CD4-positive, alpha-beta memory T cell (primary cell): Measurements from ENCODE around the gene CEP128. TPM values are rescaled to one million over a fixed set of nuclear protein-coding genes. Genes with fewer than 3 reads are reported as not detected.

Experiments
- CTCF ChIA-PET: fragments of 350-600 bp; sonication (Branson Sonifier 250); formaldehyde crosslinking; loops from one replicate; lab custom pipeline; 2021; ENCODE audit warnings: inconsistent platforms; ENCODE audit not compliant: partially characterized antibody; lab: Charles Lee
- POLR2A ChIA-PET: fragments of 350-600 bp; sonication (Branson Sonifier 250); formaldehyde crosslinking; loops from one replicate; lab custom pipeline; 2021; ENCODE audit not compliant: partially characterized antibody; lab: Charles Lee
- DNase-seq, 5 donors: peaks; one replicate each; pipeline versions ENCODE4 v3.0.0 to v3.0.0-alpha.2; 2020 to 2022; ENCODE audit warnings: mixed read lengths in 1 of 5
- H3K27ac ChIP-seq: one replicate; pipeline ENCODE4 v1.7.0; 2013; ENCODE audit warnings: low read depth, low read length
- H3K27me3 ChIP-seq: 2 replicates; pipeline ENCODE4 v1.7.0; 2013; ENCODE audit warnings: mild to moderate bottlenecking, low read length, moderate library complexity; ENCODE audit not compliant: insufficient read depth
- H3K36me3 ChIP-seq: 2 replicates; pipeline ENCODE4 v1.7.0; 2013; ENCODE audit warnings: mild to moderate bottlenecking, low read length, moderate library complexity; ENCODE audit not compliant: insufficient read depth
- H3K4me1 ChIP-seq: 2 replicates; pipeline ENCODE4 v1.7.0; 2013; ENCODE audit warnings: mild to moderate bottlenecking, low read length, moderate library complexity; ENCODE audit not compliant: insufficient read depth
- H3K4me3 ChIP-seq, 2 donors: one replicate each; pipeline ENCODE4 v1.7.0; 2013; ENCODE audit warnings: low read length in 2 of 2, mild to moderate bottlenecking in 1 of 2
- H3K9me3 ChIP-seq, 2 donors: one replicate each; pipeline ENCODE4 v1.7.0; 2013; ENCODE audit warnings: low read length in 2 of 2, control low read depth in 1 of 2; ENCODE audit not compliant: control insufficient read depth in 1 of 2
- H3K27ac Mint-ChIP-seq, 7 donors: one replicate each; pipeline ENCODE4 v1.8.0; 2020 to 2021; ENCODE audit warnings: mixed read lengths in 7 of 7, mild to moderate bottlenecking in 6 of 7, inconsistent platforms in 3 of 7, moderate library complexity in 3 of 7
- H3K27me3 Mint-ChIP-seq, 2 donors: one replicate each; pipeline ENCODE4 v1.8.0; 2020 to 2021; ENCODE audit warnings: mixed read lengths in 2 of 2
- H3K36me3 Mint-ChIP-seq, 2 donors: one replicate each; pipeline ENCODE4 v1.8.0; 2020 to 2021; ENCODE audit warnings: mixed read lengths in 2 of 2, inconsistent platforms in 1 of 2, mild to moderate bottlenecking in 1 of 2
- H3K4me1 Mint-ChIP-seq, 4 donors: one replicate each; pipeline ENCODE4 v1.8.0; 2020 to 2021; ENCODE audit warnings: mixed read lengths in 4 of 4, mild to moderate bottlenecking in 1 of 4
- H3K4me3 Mint-ChIP-seq, 8 donors: one replicate each; pipeline ENCODE4 v1.8.0; 2020 to 2021; ENCODE audit warnings: mixed read lengths in 8 of 8, mild to moderate bottlenecking in 7 of 8, moderate library complexity in 6 of 8, inconsistent platforms in 3 of 8
- H3K9me3 Mint-ChIP-seq, 8 donors: one replicate each; pipeline ENCODE4 v1.8.0; 2020 to 2021; ENCODE audit warnings: mixed read lengths in 8 of 8, mild to moderate bottlenecking in 5 of 8, inconsistent platforms in 3 of 8, moderate library complexity in 1 of 8
- intact Hi-C: fragments of 100-400 bp; cut with micrococcal nuclease; formaldehyde crosslinking; loops from one replicate; pipeline ENCODE4 v1.15.1; 2023
- polyA plus RNA-seq, 2 donors: library from polyadenylated mRNA; unstranded; fragments of 300-500 nt; fragmentation: Illumina TruSeq; gene quantifications; one replicate each; pipeline ENCODE4 v1.2.3, GENCODE V29; 2021
- total RNA-seq, 2 experiments: library from RNA; stranded (reverse); gene quantifications; one replicate each; pipeline ENCODE4 v1.2.3, GENCODE V29; 2021

Gene CEP128
- total and polyA plus RNA-seq, 4 experiments from 2014 or later = 2.9 to 21.6 (median 14.7) TPM

DNA sequence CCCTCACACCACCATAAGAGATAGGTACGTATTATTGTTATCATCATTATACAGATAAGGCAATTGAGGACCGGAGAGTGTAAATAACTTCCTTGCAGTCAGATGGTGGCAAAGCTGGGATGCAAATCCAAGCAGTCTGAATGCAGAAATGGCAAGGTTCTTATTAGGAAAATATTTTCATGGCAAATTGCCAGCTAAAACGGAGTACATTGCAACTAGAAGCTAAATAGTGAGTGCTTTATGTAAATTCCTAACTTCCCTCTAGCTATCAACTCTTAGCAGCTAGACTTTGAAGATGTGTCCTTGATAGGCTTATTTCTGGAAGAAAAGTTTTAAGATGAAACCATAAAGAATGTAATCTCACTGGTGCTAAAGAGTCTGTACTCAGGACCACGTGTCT, 406.4 kb downstream of the CEP128 start:
- ChIA-PET POLR2A (no interaction called here), CTCF (interaction anchor here (1.6 kb wide), 1 partner anchor 13 kb away, joined by 5 read pairs; no protein-coding TSS in a partner anchor)
- Mint-ChIP-seq H3K27ac (no peak overlapping the region), H3K4me1 (no peaks in the 10 kb centered on the region), H3K36me3 (peaks cover 5 to 16% of the 10 kb centered on the region in 2 donors), H3K4me3 (no peak overlapping the region), H3K27me3 (no peaks in the 10 kb centered on the region), H3K9me3 (peaks cover 0 to 13% (median 7%) of the 10 kb centered on the region in 8 donors)
- no peaks in the 10 kb centered on the region for H3K9me3 ChIP-seq
- no peaks in the 10 kb centered on the region for H3K4me1 ChIP-seq
- no peaks in the 10 kb centered on the region for H3K27me3 ChIP-seq
- no peak for DNase-seq
- intact Hi-C loops = no loop called here
- H3K36me3 ChIP-seq = no peaks in the 10 kb centered on the region
- H3K27ac ChIP-seq = no peak overlapping the region
- H3K4me3 ChIP-seq = no peak overlapping the region

DNA sequence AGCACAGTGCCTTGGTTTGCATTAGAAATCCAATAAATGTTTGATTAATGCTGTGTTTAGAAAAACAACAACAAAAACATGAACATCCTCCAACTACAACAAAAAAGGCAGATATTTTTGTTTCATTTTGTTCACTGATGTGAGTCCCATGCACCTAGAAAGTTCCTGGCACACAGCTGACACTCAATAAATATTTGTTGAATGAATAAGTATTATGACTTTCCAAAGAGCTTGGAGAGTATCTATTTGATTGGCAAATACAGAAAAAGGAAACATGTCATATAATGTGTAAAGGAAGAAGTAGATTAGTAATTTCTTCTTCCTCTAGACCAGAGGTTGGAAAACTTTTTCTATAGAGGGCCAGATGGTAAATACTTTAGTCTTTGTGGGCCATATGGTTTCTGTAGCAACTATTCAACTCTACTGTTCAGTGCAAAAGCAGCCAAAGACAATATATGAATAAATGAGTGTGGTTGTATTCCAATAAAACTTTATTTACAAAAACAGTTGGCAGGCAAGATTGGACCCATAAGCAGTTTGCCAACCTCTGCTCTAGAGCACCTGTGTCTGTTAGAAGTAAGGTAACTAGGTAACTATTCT, 417.9 kb downstream of the CEP128 start:
- DNase-seq = no peak
- Mint-ChIP-seq H3K27ac (no peak overlapping the region), H3K27me3 (no peaks in the 10 kb centered on the region), H3K9me3 (peaks cover 0 to 8% (median 2%) of the 10 kb centered on the region in 8 donors), H3K36me3 (peaks cover 38 to 65% of the 10 kb centered on the region in 2 donors), H3K4me3 (no peak overlapping the region), H3K4me1 (no peaks in the 10 kb centered on the region)
- Histone ChIP-seq H3K9me3 (no peaks in the 10 kb centered on the region), H3K27me3 (no peaks in the 10 kb centered on the region), H3K4me1 (no peaks in the 10 kb centered on the region), H3K4me3 (no peak overlapping the region), H3K27ac (no peak overlapping the region), H3K36me3 (no peaks in the 10 kb centered on the region)
- POLR2A ChIA-PET = no interaction called here
- CTCF ChIA-PET = no interaction called here
- intact Hi-C loops = no loop called here

- H3K4me1 Mint-ChIP-seq = no peaks in the 10 kb centered on the region
- ChIA-PET CTCF (no interaction called here), POLR2A (no interaction called here)
- H3K4me3 Mint-ChIP-seq = no peak overlapping the region
- Histone ChIP-seq H3K4me1 (no peaks in the 10 kb centered on the region), H3K9me3 (no peaks in the 10 kb centered on the region), H3K36me3 (no peaks in the 10 kb centered on the region), H3K4me3 (no peak overlapping the region), H3K27ac (no peak overlapping the region), H3K27me3 (no peaks in the 10 kb centered on the region)
- intact Hi-C loops = no loop called here
- DNase-seq = no peak
- H3K36me3 Mint-ChIP-seq = peaks cover 41 to 72% of the 10 kb centered on the region in 2 donors
- H3K27ac Mint-ChIP-seq = no peak overlapping the region
- peaks cover 0 to 11% (median 3%) of the 10 kb centered on the region in 8 donors for H3K9me3 Mint-ChIP-seq
- H3K27me3 Mint-ChIP-seq = no peaks in the 10 kb centered on the region
Measured at GRCh38 chr14:80522936-80523335, 418.6 kb downstream of the CEP128 start.

DNA sequence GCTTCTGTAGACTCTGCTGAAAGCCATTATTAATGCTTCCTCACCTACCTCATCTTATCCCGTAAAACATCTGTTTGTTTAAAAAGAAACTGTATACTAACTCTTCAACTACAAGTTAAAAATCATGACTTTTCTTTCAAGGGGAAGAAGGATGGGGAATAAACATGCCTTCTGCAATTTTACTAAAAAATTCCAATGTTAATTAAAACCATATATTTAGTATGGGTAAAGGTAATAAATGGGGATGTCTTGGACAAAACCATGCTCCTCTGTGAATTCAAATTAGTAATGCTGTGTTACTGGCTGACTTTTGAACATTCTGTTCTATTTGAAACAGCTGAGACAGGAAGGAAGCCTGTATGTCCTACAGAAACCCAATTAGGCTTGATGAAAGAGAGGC, 419.1 kb downstream of the CEP128 start:
- DNase-seq = no peak
- ChIA-PET CTCF (no interaction called here), POLR2A (no interaction called here)
- Histone ChIP-seq H3K9me3 (no peaks in the 10 kb centered on the region), H3K27me3 (no peaks in the 10 kb centered on the region), H3K4me1 (no peaks in the 10 kb centered on the region), H3K4me3 (no peak overlapping the region), H3K36me3 (no peaks in the 10 kb centered on the region), H3K27ac (no peak overlapping the region)
- Mint-ChIP-seq H3K9me3 (peaks cover 0 to 15% (median 4%) of the 10 kb centered on the region in 8 donors), H3K4me3 (no peak overlapping the region), H3K27me3 (no peaks in the 10 kb centered on the region), H3K4me1 (no peaks in the 10 kb centered on the region), H3K27ac (no peak overlapping the region), H3K36me3 (peaks cover 45 to 77% of the 10 kb centered on the region in 2 donors)
- intact Hi-C loops = no loop called here

- Histone ChIP-seq H3K4me3 (no peak overlapping the region), H3K4me1 (no peaks in the 10 kb centered on the region), H3K9me3 (no peaks in the 10 kb centered on the region), H3K36me3 (no peaks in the 10 kb centered on the region), H3K27me3 (no peaks in the 10 kb centered on the region), H3K27ac (no peak overlapping the region)
- peaks cover 47 to 78% of the 10 kb centered on the region in 2 donors for H3K36me3 Mint-ChIP-seq
- intact Hi-C loops = no loop called here
- H3K4me3 Mint-ChIP-seq = no peak overlapping the region
- H3K4me1 Mint-ChIP-seq = no peaks in the 10 kb centered on the region
- no peaks in the 10 kb centered on the region for H3K27me3 Mint-ChIP-seq
- peaks cover 0 to 20% (median 6%) of the 10 kb centered on the region in 8 donors for H3K9me3 Mint-ChIP-seq
- CTCF ChIA-PET = no interaction called here
- no peak overlapping the region for H3K27ac Mint-ChIP-seq
- POLR2A ChIA-PET = no interaction called here
- DNase-seq = no peak
Measured at GRCh38 chr14:80521456-80521855, 420.1 kb downstream of the CEP128 start.

DNA sequence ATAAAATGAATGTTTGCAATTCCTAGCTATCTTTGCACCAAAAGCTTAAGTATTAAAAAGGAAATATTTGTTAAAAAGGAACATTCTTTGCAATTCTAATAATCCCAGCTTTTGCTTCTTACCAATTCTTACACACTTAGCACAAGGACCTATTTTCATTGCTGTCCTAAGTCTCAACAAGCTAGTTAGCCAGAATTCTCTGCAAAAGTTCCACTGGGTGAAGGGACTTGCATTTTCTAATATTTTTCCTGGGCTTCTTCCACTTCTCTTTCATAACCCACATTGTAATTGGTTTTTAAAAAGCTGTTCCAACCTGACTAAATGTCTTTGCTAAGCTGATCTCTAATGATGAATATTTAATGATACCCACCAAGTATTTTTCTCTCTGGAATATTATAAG, 422.5 kb downstream of the CEP128 start:
- H3K4me1 Mint-ChIP-seq = no peaks in the 10 kb centered on the region
- no peak overlapping the region for H3K4me3 Mint-ChIP-seq
- DNase-seq = no peak
- peaks cover 3 to 43% (median 12%) of the 10 kb centered on the region in 8 donors for H3K9me3 Mint-ChIP-seq
- no peaks in the 10 kb centered on the region for H3K27me3 Mint-ChIP-seq
- Histone ChIP-seq H3K36me3 (no peaks in the 10 kb centered on the region), H3K4me1 (no peaks in the 10 kb centered on the region), H3K27ac (no peak overlapping the region), H3K9me3 (no peaks in the 10 kb centered on the region), H3K27me3 (no peaks in the 10 kb centered on the region), H3K4me3 (no peak overlapping the region)
- H3K36me3 Mint-ChIP-seq = peaks cover 48 to 75% of the 10 kb centered on the region in 2 donors
- ChIA-PET CTCF (no interaction called here), POLR2A (no interaction called here)
- intact Hi-C loops = no loop called here
- H3K27ac Mint-ChIP-seq = no peak overlapping the region

DNA sequence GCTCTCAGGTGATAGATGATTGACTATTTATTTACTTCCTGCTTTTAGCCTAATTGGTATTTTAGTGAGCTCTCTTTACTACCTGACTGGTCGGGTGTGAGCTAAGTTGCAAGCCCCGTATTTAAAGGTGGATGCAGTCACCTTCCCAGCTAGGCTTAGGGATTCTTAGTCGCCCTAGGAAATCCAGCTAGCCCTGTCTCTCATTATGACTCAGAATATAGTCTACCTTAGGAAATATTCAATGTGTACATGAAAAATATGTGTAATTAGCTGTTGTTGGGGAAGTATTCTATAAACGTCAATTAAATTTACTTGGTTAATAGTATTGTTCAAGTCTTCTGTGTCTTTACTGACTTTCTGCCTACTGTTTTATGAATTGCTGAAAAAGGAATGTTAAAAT, 423.4 kb downstream of the CEP128 start:
- no peaks in the 10 kb centered on the region for H3K9me3 ChIP-seq
- H3K27ac Mint-ChIP-seq = no peak overlapping the region
- intact Hi-C loops = no loop called here
- no peak for DNase-seq
- no peaks in the 10 kb centered on the region for H3K36me3 ChIP-seq
- peaks cover 5 to 51% (median 19%) of the 10 kb centered on the region in 8 donors for H3K9me3 Mint-ChIP-seq
- H3K4me1 Mint-ChIP-seq = no peaks in the 10 kb centered on the region
- H3K4me1 ChIP-seq = no peaks in the 10 kb centered on the region
- ChIA-PET CTCF (no interaction called here), POLR2A (no interaction called here)
- peaks cover 47 to 75% of the 10 kb centered on the region in 2 donors for H3K36me3 Mint-ChIP-seq
- H3K4me3 Mint-ChIP-seq = no peak overlapping the region
- H3K27me3 Mint-ChIP-seq = no peaks in the 10 kb centered on the region
- no peak overlapping the region for H3K4me3 ChIP-seq
- H3K27ac ChIP-seq = no peak overlapping the region
- H3K27me3 ChIP-seq = no peaks in the 10 kb centered on the region
